ENCODE results near the gene TNNT3. TPM values are rescaled to one million over a fixed set of nuclear protein-coding genes. Genes with fewer than 3 reads are reported as not detected.

Gene TNNT3
- total RNA-seq, 1 donor = not detected

- no peak overlapping the region for H3K4me3 ChIP-seq (ENCODE audit: low read depth, low read length)
- no peak for DNase-seq (ENCODE audit: low read depth)
- TF ChIP-seq CTCF (IDR thresholded peaks at IDR 0.05; ENCODE audit: insufficient read depth, low read depth, low read length) = no peak
Measured at GRCh38 chr11:1916132-1916985, 3.1 kb upstream of the TNNT3 start.

GRCh38 chr11:1916986-1917522 lies 2.4 kb upstream of the TNNT3 start:
- no peak for DNase-seq (ENCODE audit: low read depth)
- no peak overlapping the region for H3K4me3 ChIP-seq (ENCODE audit: low read depth, low read length)
- TF ChIP-seq CTCF (IDR thresholded peaks at IDR 0.05; ENCODE audit: insufficient read depth, low read depth, low read length) = no peak

- TF ChIP-seq CTCF (IDR thresholded peaks at IDR 0.05; ENCODE audit: insufficient read depth, low read depth, low read length) = peak; percentile 50
- DNase-seq (ENCODE audit: low read depth) = no peak
- no peak overlapping the region for H3K4me3 ChIP-seq (ENCODE audit: low read depth, low read length)
Measured at GRCh38 chr11:1917523-1918435, 1.7 kb upstream of the TNNT3 start.

GRCh38 chr11:1918436-1919315 lies 827 bp upstream of the TNNT3 start:
- TF ChIP-seq CTCF (IDR thresholded peaks at IDR 0.05; ENCODE audit: insufficient read depth, low read depth, low read length) = no peak
- no peak for DNase-seq (ENCODE audit: low read depth)
- H3K4me3 ChIP-seq (ENCODE audit: low read depth, low read length) = no peak overlapping the region

- DNase-seq (ENCODE audit: low read depth) = no peak
- no peak for TF ChIP-seq CTCF (IDR thresholded peaks at IDR 0.05; ENCODE audit: insufficient read depth, low read depth, low read length)
- no peak overlapping the region for H3K4me3 ChIP-seq (ENCODE audit: low read depth, low read length)
Measured at GRCh38 chr11:1920128-1920908, 815 bp downstream of the TNNT3 start.
